HG02571 (cell line): Measurements from ENCODE around the gene NDUFAF8.

Experiments
- ATAC-seq: cut with Tn5 transposase; IDR thresholded peaks from one replicate; pipeline ENCODE4 v1.9.1; 2021; ENCODE audit warnings: mild to moderate bottlenecking, moderate library complexity; ENCODE audit not compliant: unreplicated experiment

Gene NDUFAF8

GRCh38 chr17:81237591-81238489 is 1.3 kb upstream of the NDUFAF8 start:
- no peak for ATAC-seq

- no peak for ATAC-seq
These were observed 666 bp upstream of the NDUFAF8 start for GRCh38 chr17:81238490-81238814.

GRCh38 chr17:81239714-81240555 is 817 bp downstream of the NDUFAF8 start:
- no peak for ATAC-seq

- no peak for ATAC-seq
These were observed 1.6 kb downstream of the NDUFAF8 start for GRCh38 chr17:81240761-81241160.

- ATAC-seq, result no peak
These were observed 2.1 kb downstream of the NDUFAF8 start for GRCh38 chr17:81241203-81241602.

- ATAC-seq, result no peak
These were observed 2.7 kb downstream of the NDUFAF8 start for GRCh38 chr17:81241648-81242420.

GRCh38 chr17:81242421-81243332 is 3.6 kb downstream of the NDUFAF8 start:
- no peak for ATAC-seq

- no peak for ATAC-seq
These were observed 4.2 kb downstream of the NDUFAF8 start for GRCh38 chr17:81243333-81243664.

- ATAC-seq, result no peak
These were observed 5.4 kb downstream of the NDUFAF8 start for GRCh38 chr17:81244358-81245023.

- ATAC-seq, result no peak
These were observed 6.0 kb downstream of the NDUFAF8 start for GRCh38 chr17:81245024-81245664.

GRCh38 chr17:81245665-81246342 is 6.7 kb downstream of the NDUFAF8 start:
- no peak for ATAC-seq

GRCh38 chr17:81246343-81246670 is 7.2 kb downstream of the NDUFAF8 start:
- no peak for ATAC-seq

- ATAC-seq, result no peak
These were observed 7.7 kb downstream of the NDUFAF8 start for GRCh38 chr17:81246679-81247338.

GRCh38 chr17:81247339-81247990 is 8.3 kb downstream of the NDUFAF8 start:
- no peak for ATAC-seq

GRCh38 chr17:81248649-81249048 is 9.5 kb downstream of the NDUFAF8 start:
- ATAC-seq, result no peak

GRCh38 chr17:81249223-81250040 is 10.3 kb downstream of the NDUFAF8 start:
- ATAC-seq, result no peak
